ENCODE results near the gene P2RY2.
"Not testable (repeated sequence)": the region's sequence is repeated elsewhere in the genome, so short reads cannot be mapped to it uniquely, and the experiment has no call there.

Gene P2RY2

DNA sequence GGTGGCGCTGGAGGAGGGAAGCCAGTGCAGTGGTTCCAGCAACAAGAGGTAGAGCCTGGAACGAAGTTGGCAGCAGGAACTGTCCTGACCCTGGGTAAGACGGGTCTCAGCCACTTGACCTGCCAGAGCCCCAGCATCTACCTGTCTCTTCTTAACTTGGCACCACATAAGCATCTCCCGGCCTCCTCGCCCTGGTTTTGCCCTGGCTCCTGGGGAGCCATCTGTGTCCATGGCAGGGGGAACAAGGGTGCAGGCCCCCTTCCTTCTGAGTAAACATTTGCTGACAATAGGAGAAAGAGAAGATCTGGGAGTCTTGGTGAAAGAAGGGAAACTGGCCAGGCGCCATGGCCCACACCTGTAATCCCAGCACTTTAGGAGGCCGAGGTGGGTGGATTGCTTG lies 12.8 kb downstream of the P2RY2 start (continued):
- TF ChIP-seq SNAI2 (CRISPR knock-in tag; IDR thresholded peaks at IDR 0.05) (no peak), RARB (CRISPR knock-in tag; IDR thresholded peaks at IDR 0.05) (no peak), ZNF8 (CRISPR knock-in tag; IDR thresholded peaks at IDR 0.05) (no peak), ISL1 (CRISPR knock-in tag; IDR thresholded peaks at IDR 0.05) (no peak)

DNA sequence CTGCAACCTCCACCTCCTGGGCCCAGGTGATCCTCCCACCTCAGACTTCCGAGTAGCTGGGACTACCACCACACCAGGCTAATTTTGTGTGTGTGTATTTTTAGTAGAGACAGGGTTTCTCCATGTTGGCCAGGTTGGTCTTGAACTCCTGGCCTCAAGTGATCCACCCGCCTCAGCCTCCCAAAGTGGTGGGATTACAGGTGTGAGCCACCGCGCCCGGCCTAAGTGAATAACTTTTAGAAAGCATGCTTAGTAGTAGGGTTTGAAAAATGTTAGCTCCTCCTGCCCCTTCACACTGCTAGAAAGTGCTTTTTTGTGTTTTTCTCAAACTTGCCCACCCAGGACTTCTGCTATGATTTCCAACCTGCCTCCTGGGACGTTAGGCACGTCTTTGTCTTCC lies 14.4 kb downstream of the P2RY2 start:
- not testable (repeated sequence) for ATAC-seq

DNA sequence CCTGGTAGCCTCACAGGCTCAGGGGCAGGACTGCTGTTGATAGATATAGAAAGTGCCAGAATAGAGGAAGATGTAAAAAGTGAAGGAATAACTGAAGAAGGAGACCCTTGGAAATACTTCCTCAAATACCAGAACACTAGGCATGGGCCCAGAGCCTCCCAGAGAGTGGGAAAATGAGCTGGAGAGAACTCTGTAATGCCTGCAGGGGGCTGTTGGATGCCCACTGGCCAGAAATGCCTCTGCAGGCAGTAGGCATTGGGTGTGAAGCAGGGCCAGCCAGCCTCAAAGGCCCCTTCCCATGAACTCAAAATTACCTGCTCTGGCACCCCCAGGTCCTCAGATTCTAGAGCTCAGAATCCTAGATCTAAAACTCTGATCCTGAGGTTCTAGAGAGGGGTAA lies 15.1 kb downstream of the P2RY2 start:
- ATAC-seq, result no peak
- no peak for TF ChIP-seq GLIS3 (CRISPR knock-in tag; IDR thresholded peaks at IDR 0.05)
- no peak for TF ChIP-seq BACH2 (CRISPR knock-in tag; IDR thresholded peaks at IDR 0.05; ENCODE audit: borderline replicate concordance)
- TF ChIP-seq TOX (CRISPR knock-in tag; IDR thresholded peaks at IDR 0.05; ENCODE audit: borderline replicate concordance), result no peak
- TF ChIP-seq ZFP30 (CRISPR knock-in tag; IDR thresholded peaks at IDR 0.05), result no peak
- no peak for TF ChIP-seq ARNTL (CRISPR knock-in tag; IDR thresholded peaks at IDR 0.05; ENCODE audit: borderline replicate concordance, low read depth)

DNA sequence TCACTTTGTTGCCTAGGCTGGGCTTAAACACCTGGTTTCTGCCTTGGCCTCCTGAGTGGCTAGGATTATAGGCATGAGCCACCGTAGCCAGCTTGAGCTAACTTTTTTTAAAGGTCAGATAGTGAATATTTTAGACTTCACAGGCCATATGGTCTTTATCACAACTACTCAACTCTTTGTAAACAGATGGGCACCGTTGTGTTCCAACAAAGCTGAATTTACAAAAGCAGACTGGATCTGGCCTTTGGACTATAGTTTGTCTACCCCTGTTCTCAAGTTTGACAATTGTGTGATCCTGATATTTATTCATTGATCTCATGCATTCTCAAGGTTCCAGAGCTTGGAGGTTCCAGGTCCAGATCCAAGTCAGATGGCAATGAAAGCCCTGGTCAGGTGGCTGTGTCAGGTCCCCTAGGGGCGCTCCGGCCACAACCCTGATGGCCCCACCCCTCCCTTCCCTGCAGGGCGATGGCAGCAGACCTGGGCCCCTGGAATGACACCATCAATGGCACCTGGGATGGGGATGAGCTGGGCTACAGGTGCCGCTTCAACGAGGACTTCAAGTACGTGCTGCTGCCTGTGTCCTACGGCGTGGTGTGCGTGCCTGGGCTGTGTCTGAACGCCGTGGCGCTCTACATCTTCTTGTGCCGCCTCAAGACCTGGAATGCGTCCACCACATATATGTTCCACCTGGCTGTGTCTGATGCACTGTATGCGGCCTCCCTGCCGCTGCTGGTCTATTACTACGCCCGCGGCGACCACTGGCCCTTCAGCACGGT lies 15.8 kb downstream of the P2RY2 start:
- no peak for ATAC-seq
- TF ChIP-seq ISL1 (CRISPR knock-in tag; IDR thresholded peaks at IDR 0.05) (no peak), RARB (CRISPR knock-in tag; IDR thresholded peaks at IDR 0.05) (no peak)
- TF ChIP-seq, protein P1, sequence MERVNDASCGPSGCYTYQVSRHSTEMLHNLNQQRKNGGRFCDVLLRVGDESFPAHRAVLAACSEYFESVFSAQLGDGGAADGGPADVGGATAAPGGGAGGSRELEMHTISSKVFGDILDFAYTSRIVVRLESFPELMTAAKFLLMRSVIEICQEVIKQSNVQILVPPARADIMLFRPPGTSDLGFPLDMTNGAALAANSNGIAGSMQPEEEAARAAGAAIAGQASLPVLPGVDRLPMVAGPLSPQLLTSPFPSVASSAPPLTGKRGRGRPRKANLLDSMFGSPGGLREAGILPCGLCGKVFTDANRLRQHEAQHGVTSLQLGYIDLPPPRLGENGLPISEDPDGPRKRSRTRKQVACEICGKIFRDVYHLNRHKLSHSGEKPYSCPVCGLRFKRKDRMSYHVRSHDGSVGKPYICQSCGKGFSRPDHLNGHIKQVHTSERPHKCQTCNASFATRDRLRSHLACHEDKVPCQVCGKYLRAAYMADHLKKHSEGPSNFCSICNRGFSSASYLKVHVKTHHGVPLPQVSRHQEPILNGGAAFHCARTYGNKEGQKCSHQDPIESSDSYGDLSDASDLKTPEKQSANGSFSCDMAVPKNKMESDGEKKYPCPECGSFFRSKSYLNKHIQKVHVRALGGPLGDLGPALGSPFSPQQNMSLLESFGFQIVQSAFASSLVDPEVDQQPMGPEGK (CRISPR knock-in tag; IDR thresholded peaks at IDR 0.05; ENCODE audit: borderline replicate concordance), result no peak

DNA sequence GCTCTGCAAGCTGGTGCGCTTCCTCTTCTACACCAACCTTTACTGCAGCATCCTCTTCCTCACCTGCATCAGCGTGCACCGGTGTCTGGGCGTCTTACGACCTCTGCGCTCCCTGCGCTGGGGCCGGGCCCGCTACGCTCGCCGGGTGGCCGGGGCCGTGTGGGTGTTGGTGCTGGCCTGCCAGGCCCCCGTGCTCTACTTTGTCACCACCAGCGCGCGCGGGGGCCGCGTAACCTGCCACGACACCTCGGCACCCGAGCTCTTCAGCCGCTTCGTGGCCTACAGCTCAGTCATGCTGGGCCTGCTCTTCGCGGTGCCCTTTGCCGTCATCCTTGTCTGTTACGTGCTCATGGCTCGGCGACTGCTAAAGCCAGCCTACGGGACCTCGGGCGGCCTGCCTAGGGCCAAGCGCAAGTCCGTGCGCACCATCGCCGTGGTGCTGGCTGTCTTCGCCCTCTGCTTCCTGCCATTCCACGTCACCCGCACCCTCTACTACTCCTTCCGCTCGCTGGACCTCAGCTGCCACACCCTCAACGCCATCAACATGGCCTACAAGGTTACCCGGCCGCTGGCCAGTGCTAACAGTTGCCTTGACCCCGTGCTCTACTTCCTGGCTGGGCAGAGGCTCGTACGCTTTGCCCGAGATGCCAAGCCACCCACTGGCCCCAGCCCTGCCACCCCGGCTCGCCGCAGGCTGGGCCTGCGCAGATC lies 16.5 kb downstream of the P2RY2 start:
- TF ChIP-seq SNAI2 (CRISPR knock-in tag; IDR thresholded peaks at IDR 0.05), result no peak
- TF ChIP-seq, protein P2, sequence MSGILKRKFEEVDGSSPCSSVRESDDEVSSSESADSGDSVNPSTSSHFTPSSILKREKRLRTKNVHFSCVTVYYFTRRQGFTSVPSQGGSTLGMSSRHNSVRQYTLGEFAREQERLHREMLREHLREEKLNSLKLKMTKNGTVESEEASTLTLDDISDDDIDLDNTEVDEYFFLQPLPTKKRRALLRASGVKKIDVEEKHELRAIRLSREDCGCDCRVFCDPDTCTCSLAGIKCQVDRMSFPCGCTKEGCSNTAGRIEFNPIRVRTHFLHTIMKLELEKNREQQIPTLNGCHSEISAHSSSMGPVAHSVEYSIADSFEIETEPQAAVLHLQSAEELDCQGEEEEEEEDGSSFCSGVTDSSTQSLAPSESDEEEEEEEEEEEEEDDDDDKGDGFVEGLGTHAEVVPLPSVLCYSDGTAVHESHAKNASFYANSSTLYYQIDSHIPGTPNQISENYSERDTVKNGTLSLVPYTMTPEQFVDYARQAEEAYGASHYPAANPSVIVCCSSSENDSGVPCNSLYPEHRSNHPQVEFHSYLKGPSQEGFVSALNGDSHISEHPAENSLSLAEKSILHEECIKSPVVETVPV (CRISPR knock-in tag; IDR thresholded peaks at IDR 0.05), result no peak
- TF ChIP-seq, protein P3, sequence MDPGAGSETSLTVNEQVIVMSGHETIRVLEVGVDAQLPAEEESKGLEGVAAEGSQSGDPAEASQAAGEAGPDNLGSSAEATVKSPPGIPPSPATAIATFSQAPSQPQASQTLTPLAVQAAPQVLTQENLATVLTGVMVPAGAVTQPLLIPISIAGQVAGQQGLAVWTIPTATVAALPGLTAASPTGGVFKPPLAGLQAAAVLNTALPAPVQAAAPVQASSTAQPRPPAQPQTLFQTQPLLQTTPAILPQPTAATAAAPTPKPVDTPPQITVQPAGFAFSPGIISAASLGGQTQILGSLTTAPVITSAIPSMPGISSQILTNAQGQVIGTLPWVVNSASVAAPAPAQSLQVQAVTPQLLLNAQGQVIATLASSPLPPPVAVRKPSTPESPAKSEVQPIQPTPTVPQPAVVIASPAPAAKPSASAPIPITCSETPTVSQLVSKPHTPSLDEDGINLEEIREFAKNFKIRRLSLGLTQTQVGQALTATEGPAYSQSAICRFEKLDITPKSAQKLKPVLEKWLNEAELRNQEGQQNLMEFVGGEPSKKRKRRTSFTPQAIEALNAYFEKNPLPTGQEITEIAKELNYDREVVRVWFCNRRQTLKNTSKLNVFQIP (CRISPR knock-in tag; IDR thresholded peaks at IDR 0.05; ENCODE audit: borderline replicate concordance, low read depth), result no peak
- no peak for TF ChIP-seq GLIS3 (CRISPR knock-in tag; IDR thresholded peaks at IDR 0.05)
- no peak for TF ChIP-seq ZNF565 (CRISPR knock-in tag; conservative IDR thresholded peaks at IDR 0.05; ENCODE audit: low read depth)
- no peak for TF ChIP-seq ISL1 (CRISPR knock-in tag; IDR thresholded peaks at IDR 0.05)
- no peak for ATAC-seq

DNA sequence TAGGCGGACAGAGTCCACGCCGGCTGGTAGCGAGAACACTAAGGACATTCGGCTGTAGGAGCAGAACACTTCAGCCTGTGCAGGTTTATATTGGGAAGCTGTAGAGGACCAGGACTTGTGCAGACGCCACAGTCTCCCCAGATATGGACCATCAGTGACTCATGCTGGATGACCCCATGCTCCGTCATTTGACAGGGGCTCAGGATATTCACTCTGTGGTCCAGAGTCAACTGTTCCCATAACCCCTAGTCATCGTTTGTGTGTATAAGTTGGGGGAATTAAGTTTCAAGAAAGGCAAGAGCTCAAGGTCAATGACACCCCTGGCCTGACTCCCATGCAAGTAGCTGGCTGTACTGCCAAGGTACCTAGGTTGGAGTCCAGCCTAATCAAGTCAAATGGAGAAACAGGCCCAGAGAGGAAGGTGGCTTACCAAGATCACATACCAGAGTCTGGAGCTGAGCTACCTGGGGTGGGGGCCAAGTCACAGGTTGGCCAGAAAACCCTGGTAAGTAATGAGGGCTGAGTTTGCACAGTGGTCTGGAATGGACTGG lies 17.2 kb downstream of the P2RY2 start:
- TF ChIP-seq ZNF565 (CRISPR knock-in tag; conservative IDR thresholded peaks at IDR 0.05; ENCODE audit: low read depth), result no peak
- TF ChIP-seq GLIS3 (CRISPR knock-in tag; IDR thresholded peaks at IDR 0.05), result no peak
- no peak for ATAC-seq

DNA sequence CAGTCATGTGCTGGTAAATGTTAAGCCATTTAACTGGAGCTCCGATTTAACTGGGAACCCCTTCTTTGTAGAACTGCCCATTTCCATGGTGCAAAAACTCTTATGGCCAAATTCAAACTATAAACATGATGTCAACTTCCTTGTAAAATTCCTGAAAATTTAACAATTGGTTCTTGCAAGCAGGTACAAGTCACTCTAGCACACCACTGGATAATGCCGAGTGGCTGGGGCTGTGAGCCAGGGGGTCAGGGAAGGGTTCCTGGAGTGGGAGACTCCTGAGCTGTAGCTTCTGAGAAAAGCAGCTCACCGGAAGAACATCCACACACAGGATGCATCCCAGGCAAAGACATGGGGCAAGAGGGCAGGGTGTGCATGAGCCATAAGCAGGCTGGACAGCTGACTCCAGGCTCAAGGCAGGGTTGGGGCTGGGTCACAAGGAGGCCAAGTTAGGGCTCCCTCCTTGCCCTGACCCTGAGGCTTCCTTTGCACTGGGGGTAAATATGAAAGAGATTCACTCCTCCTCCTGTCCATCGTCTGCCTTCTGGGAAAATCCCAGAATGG lies 18.2 kb downstream of the P2RY2 start:
- ATAC-seq, result no peak
- TF ChIP-seq TCF4 (CRISPR knock-in tag; IDR thresholded peaks at IDR 0.05; ENCODE audit: borderline replicate concordance) (no peak), ARNTL (CRISPR knock-in tag; IDR thresholded peaks at IDR 0.05; ENCODE audit: borderline replicate concordance, low read depth) (no peak), TOX (CRISPR knock-in tag; IDR thresholded peaks at IDR 0.05; ENCODE audit: borderline replicate concordance) (no peak), ZFP30 (CRISPR knock-in tag; IDR thresholded peaks at IDR 0.05) (no peak), ZNF70 (CRISPR knock-in tag; IDR thresholded peaks at IDR 0.05) (no peak), OSR1 (CRISPR knock-in tag; IDR thresholded peaks at IDR 0.05) (no peak), RARB (CRISPR knock-in tag; IDR thresholded peaks at IDR 0.05) (no peak), GLIS3 (CRISPR knock-in tag; IDR thresholded peaks at IDR 0.05) (no peak), ZC3H10 (CRISPR knock-in tag; IDR thresholded peaks at IDR 0.05) (no peak), ISL1 (CRISPR knock-in tag; IDR thresholded peaks at IDR 0.05) (no peak), PPARA (CRISPR knock-in tag; IDR thresholded peaks at IDR 0.05; ENCODE audit: borderline replicate concordance) (no peak), SNAI2 (CRISPR knock-in tag; IDR thresholded peaks at IDR 0.05) (no peak)
- TF ChIP-seq, protein P4, sequence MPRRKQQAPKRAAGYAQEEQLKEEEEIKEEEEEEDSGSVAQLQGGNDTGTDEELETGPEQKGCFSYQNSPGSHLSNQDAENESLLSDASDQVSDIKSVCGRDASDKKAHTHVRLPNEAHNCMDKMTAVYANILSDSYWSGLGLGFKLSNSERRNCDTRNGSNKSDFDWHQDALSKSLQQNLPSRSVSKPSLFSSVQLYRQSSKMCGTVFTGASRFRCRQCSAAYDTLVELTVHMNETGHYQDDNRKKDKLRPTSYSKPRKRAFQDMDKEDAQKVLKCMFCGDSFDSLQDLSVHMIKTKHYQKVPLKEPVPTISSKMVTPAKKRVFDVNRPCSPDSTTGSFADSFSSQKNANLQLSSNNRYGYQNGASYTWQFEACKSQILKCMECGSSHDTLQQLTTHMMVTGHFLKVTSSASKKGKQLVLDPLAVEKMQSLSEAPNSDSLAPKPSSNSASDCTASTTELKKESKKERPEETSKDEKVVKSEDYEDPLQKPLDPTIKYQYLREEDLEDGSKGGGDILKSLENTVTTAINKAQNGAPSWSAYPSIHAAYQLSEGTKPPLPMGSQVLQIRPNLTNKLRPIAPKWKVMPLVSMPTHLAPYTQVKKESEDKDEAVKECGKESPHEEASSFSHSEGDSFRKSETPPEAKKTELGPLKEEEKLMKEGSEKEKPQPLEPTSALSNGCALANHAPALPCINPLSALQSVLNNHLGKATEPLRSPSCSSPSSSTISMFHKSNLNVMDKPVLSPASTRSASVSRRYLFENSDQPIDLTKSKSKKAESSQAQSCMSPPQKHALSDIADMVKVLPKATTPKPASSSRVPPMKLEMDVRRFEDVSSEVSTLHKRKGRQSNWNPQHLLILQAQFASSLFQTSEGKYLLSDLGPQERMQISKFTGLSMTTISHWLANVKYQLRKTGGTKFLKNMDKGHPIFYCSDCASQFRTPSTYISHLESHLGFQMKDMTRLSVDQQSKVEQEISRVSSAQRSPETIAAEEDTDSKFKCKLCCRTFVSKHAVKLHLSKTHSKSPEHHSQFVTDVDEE (CRISPR knock-in tag; IDR thresholded peaks at IDR 0.05), result no peak
